Ovary (tissue), 3 donors: ENCODE results near the gene NOBOX.

ENCODE experiments used
- EP300 ChIP-seq: sonication (generic); formaldehyde crosslinking; IDR thresholded peaks from one replicate; pipeline ENCODE4 v1.6.1; 2017; ENCODE audit warnings: antibody characterized with exemption
- POLR2A ChIP-seq: fragments of 450-650 bp; IDR thresholded peaks from one replicate; pipeline ENCODE4 v1.6.1; 2017; ENCODE audit warnings: antibody characterized with exemption, mild to moderate bottlenecking, moderate library complexity
- TF ChIP-seq, protein P1 (sequence below), 3 donors: fragments of 450-650 bp in 2 of 3; fragments of 200-600 bp in 1 of 3; IDR thresholded peaks; one replicate each; pipeline versions ENCODE4 v1.5.1 to v1.8.0; 2016 to 2022; ENCODE audit warnings: antibody characterized with exemption in 3 of 3, mild to moderate bottlenecking in 1 of 3
- donor health status: DM: no; HTN: no; CAD: no.

DNA sequence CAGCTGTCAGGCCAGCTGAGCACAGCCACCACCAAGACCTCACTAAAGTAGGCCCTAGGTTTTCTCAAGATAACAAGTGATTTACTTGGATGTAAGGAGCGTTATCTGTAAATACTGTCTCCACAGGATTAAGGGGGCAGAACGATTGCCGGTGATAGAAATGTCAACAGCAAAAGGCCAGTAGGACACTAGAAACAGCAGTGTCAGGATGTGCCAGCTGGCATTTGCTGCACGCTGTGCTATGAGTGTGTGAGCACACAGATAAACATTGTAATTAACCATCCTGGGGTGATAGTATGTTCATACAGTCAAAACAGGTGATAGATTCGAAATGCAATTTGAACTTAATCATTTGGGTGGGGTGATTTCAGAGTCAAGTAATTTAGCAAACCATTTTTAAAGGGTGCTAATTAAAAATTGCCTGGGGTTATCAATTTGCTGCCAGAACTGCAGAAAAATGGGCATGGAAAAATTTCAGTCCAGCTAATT, 36.3 kb upstream of the NOBOX start:
- TF ChIP-seq EP300 (no peak), POLR2A (no peak)
- TF ChIP-seq, protein P1, sequence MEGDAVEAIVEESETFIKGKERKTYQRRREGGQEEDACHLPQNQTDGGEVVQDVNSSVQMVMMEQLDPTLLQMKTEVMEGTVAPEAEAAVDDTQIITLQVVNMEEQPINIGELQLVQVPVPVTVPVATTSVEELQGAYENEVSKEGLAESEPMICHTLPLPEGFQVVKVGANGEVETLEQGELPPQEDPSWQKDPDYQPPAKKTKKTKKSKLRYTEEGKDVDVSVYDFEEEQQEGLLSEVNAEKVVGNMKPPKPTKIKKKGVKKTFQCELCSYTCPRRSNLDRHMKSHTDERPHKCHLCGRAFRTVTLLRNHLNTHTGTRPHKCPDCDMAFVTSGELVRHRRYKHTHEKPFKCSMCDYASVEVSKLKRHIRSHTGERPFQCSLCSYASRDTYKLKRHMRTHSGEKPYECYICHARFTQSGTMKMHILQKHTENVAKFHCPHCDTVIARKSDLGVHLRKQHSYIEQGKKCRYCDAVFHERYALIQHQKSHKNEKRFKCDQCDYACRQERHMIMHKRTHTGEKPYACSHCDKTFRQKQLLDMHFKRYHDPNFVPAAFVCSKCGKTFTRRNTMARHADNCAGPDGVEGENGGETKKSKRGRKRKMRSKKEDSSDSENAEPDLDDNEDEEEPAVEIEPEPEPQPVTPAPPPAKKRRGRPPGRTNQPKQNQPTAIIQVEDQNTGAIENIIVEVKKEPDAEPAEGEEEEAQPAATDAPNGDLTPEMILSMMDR (IDR thresholded peaks at IDR 0.05) = no peak
